CD4-positive, alpha-beta T cell treated with Interleukin-21 for 1 hour (primary cell): ENCODE measurements around the gene TRIM8.
"Not testable (repeated sequence)": the region's sequence is repeated elsewhere in the genome, so short reads cannot be mapped to it uniquely, and the experiment has no call there.

Source experiments
- DNase-seq: peaks from one replicate; pipeline ENCODE4 v3.0.0-alpha.2; 2020

The TRIM8 gene

DNA sequence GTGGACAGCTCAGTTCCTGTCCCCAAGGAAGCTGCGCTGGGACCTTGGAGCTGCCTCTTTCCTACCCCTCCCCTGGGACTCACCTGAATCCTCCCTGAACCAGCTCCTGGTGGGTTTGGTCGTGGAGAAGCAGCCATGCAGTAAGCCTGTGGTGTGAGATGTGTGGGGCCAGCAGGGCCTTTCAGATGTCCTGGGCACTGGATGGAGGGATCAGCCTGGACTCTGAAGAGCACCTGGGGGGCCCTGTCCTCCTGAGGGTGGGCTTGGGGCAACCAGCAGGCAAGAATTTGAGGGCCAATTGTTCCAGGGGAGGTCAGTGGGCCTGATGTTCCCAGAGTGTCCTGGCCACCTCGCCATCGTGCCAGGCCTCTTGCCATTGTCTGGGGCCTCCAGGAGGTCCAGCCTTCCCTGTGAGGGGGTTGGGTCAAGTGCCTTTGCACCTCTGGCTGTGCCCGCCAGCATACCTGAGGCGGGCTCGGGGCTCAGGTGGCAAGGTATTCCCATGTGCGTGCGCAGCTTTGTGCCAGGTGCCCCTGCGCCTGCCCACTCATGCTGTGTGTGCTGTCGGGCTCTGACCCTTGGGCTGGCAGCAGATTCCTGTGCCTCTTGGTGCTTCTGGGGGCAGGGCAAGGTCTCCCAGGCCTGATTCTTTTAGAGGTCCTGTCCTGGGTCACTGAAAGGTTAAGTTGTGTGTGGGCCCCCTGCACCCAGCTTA is 7.3 kb downstream of the TRIM8 start:
- no peak for DNase-seq

DNA sequence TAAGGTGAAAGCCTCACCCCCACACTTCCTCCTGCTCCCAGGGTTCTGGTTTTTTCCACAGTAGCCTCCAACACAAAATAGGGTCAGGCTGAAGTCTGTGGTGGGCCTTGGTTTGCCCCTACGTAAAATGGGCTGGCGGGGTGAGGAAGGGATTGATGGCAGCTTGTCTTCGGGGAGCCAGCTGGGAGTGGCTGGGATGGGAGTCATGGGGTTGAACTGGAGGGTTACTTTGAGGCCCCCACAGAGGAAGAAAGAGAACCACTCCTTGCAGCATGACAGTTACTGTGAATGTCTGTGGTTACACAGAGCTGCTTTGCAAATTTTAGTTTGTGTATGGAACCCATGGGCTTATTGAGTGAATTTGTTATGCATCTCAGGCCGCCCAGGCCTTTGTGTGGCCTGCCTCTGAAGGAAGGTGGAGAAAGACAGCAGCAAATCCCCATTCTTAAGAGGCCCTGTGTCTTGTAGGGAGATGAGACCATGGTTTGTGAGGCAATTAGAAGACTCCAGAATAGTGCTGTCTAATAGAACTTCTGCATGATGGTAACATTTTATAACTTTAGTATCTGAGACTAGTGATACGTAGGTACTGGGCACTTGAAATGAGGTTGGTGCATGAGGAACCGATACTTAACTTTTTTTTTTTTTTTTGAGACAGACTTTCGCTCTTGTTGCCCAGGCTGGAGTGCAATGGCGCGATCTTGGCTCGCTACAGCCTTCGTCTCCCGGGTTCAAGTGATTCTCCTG is 8.1 kb downstream of the TRIM8 start:
- no peak for DNase-seq

DNA sequence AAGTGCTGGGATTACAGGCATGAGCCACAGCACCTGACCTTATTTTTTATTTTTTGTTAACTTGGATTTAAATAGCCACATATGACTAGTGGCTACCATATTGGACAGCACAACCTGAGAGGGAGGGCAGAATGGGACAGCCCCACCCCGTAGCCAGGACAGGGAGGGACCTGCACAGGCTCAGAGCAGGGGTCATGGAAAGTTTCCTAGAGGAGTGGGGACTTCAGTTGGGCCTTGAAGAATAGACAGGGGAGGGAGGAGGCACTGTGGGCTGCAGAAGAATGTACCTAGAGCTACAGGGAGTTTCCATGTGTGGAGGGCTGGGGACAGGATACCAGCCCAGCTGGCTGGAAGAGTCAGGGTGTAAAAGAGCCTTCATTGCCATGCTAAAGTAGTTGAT is 8.8 kb downstream of the TRIM8 start:
- no peak for DNase-seq

GRCh38 chr10:102654566-102654965 is 10.3 kb downstream of the TRIM8 start:
- DNase-seq: no peak

DNA sequence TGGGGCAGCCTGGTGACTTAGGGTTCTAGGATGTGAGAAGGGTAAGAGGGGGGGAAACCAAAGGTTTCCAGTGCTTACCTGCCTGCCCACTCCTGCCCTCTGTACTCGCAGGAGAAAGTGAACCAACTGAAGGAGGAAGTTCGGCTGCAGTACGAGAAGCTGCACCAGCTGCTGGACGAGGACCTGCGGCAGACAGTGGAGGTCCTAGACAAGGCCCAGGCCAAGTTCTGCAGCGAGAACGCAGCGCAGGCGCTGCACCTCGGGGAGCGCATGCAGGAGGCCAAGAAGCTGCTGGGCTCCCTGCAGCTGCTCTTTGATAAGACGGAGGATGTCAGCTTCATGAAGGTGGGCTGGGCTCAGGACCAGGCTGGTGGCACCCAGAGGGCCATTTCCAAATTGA is 10.7 kb downstream of the TRIM8 start:
- DNase-seq: no peak

DNA sequence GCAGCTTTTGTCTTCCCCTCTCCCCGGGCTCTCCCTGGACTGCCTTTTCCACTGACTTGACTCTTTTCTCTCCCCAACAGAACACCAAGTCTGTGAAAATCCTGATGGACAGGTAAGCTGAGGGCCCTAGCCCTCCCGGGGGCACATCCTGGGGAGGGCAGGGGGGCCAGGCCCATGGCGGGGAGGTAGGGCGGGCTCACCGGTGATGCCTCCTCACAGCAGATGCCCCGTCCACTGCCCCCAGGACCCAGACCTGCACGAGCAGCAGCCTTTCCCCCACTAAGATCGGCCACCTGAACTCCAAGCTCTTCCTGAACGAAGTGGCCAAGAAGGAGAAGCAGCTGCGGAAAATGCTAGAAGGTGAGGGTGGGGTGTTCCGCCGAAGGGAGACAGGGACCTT is 11.7 kb downstream of the TRIM8 start:
- no peak for DNase-seq

GRCh38 chr10:102656791-102657371 is 12.6 kb downstream of the TRIM8 start:
- no peak for DNase-seq

GRCh38 chr10:102657451-102657850 is 13.2 kb downstream of the TRIM8 start:
- no peak for DNase-seq

DNA sequence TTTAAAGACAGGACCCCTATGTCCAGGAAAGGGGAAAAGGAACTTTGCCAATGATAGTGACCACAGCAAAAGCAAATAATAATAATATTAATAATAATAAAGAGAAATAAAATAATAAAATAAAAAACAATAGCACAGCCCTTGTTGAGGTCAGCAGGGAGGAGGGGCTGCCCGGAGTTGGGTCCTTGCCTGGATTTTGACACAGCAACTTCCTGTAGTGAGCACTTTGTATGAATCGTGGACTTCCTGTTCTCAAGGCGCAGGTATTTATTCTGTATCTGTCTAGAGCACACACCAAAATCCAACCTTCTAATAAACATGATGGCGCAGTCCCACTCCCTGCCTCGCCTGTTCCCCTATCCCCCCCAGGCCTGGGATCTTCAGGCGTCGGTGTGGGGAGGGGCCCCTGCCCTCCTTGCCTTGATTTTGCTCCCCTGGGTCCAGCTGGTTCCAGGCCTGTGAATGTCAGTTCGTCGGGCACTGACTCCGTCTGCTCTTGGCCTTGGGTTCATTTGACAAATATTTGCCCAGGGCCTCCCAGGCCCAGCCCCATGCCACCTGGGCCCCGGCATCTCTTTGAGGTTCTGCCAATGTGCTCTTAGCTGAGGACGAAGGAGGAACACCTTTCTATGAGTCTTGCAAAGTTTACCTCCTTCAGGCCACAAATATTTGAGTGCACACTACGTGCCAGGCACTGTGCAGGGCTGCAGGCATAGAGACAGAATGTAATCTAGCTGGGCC is 13.9 kb downstream of the TRIM8 start:
- no peak for DNase-seq

DNA sequence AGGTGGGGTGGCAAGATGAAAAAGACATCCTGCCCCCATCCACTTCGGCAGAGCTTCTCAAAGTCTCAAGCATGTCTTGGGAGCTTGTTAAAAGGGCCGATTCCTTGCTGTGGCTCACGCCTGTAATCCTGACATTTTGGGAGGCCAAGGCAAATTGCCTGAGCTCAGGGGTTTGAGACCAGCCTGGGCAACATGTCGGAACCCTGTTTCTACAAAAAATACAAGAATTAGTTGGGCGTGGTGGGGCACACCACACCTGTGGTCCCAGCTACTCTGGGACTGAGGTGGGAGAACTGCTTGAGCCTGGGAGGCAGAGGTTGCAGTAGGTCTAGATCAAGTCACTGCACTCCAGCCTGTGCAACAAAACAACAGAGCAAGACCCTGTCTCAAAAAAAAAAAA is 14.5 kb downstream of the TRIM8 start:
- DNase-seq: no peak

DNA sequence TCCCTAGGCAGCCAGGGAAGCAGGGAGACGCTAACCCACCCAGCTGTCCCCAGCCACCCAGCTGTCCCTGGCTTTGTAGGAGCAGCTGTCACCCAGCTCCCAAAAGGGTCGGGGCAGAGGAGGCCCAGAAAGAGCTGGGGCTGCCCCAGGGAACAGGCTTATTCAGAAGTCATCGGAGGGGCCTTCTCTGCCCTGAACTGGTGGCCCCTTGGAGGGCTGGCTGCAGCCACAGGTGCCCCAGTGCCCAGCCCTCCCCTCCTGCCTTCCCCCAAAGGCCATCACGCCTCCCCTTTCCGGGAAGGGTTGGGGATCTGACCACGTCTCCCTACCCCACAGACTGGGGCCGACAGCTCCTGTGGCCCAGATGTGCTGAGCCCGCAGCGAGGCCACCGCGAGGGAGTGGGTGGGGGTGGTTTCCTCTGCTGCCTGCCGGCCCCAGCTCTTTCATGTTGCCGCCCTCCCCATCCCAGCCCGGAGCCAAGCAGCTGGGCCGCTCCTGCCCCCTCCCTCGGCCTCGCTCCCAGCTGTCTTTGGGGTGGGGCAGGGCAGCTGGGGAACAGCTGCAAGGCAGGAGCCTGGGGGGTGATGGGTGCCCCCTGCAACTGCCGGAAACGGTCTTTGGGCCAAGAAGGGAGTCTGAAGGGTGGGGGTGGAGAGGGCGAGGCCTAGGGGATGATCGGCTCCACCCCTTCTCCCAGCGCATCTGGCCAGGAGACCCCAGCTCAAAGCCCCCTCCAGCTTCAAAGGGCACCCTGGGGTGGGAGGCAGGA is 16.8 kb downstream of the TRIM8 start:
- DNase-seq: peak; percentile 71

DNA sequence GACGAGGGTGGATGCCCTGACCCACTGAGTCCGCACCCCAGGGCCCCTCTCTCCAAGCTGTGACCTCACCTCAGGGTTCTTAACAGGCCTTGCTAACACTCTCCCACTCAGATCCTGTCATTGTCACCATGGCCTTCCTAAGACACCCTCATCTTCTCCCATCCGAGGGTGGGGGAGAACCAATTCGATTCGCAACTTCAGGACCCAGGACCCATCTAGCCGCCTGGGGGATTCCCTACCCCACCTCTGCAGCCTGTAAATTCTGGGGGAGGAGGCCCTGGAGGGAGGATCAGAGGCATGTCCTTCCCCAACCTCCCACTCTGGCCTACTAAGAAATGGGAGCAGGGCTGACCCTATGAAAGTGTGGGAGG is 17.4 kb downstream of the TRIM8 start:
- DNase-seq: no peak

DNA sequence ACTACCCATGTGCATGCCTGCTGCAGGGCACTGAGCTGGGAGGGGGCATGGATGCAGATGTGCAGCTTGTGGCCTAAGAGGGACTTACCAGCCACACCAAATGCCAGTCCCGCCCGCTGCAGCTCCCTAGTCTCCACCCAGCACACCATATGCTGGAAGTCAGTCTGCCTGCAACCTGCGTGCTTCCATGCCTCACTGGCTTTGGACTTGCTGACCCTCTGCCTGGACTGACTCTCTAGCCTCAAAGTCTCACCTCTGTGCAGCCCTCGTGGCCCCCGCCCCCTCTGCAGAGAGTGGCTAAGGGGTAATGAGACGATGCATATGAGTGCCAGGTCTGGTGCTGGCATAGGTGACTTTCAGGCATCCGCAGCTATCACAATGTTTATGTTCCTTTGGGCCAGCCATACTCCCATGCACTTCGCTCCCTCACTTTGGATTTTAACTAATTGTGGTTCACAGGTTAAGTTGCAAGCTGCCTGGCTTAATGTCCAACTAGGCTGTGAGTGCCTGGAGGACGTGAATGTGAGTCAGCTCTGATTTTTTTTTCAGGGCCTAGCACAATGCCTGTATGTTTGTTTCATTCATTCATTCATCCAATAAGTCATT is 21.7 kb downstream of the TRIM8 start:
- no peak for DNase-seq

DNA sequence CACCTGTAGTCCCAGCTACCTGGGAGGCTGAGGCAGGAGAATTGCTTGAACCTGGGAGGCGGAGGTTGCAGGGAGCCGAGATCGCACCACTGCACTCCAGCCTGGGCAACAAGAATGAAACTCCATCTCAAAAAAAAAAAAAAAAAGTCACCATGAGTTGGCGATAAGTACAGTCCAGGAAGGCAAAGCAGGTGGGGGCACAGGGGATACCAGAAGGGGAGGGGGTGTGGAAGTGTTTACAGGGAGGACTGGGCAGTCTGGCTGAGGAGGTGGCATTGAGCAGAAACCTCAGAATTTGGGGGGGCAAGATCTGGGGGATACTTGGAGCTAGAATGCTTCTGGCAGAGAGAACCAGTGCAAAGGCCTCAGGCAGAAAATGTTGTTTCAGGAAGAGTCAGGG is 23.1 kb downstream of the TRIM8 start:
- not testable (repeated sequence) for DNase-seq

- no peak for DNase-seq
Observed at GRCh38 chr10:102668326-102669107, 24.2 kb downstream of the TRIM8 start.

DNA sequence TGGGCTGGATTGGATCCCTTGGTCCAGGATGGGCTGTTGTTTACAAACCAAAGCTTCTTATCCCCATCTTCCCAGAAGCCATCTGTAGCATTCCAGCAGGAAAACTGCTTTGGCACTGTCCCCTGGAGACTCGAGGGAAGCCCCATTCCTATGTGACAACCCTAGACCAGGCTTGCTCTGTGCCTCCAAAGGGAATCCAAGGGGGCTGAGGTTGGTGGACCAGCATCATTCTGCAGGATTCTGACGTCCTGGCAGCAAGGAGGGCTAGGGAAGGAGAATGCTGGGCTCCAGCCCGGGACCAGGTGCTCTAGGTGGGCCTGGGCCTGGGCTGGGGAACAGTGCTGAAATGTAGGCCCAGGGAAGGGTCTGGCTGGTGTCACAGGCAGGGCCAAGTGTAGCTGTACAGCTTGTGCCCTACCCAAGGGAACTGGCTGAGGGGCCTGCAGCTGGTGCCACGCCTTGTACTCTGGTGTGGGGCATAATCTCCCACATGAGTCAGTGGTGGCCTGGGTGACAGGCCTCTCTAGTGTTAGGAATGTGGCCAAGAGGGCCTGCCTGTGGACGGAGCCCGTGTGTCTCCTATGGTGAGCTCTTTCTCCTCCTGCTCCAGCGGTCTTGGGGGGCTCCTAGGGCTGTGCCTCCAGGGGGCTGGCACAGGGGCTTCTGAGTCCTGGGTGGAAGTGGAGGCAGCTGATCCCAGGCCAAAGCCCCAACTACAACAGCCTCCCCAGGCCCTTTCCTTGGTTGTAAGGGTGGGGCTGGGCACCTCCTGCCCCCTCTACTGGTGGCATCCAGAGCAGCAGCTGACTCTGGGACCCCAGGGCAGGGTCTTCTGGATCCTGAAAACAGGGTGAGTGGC is 25.2 kb downstream of the TRIM8 start:
- no peak for DNase-seq

GRCh38 chr10:102670065-102670670 is 25.9 kb downstream of the TRIM8 start:
- no peak for DNase-seq

- no peak for DNase-seq
Observed at GRCh38 chr10:102670871-102671434, 26.7 kb downstream of the TRIM8 start.

- DNase-seq: no peak
Observed at GRCh38 chr10:102673236-102673818, 29.0 kb downstream of the TRIM8 start.
